Esophagus muscularis mucosa (tissue), 4 donors: ENCODE measurements around the gene OR6B1.

ENCODE experiments used
- CTCF ChIP-seq, 3 experiments: fragments of 200-600 bp in 2 of 3; fragments of 450-650 bp in 1 of 3; sonication (generic) in 2 of 3; IDR thresholded peaks; one replicate each; pipeline ENCODE4 v1.5.1; 2017 to 2019; ENCODE audit warnings: antibody characterized with exemption in 3 of 3, mild to moderate bottlenecking in 2 of 3, moderate library complexity in 1 of 3
- EP300 ChIP-seq: sonication (generic); formaldehyde crosslinking; IDR thresholded peaks from one replicate; pipeline ENCODE4 v1.6.1; 2017; ENCODE audit warnings: antibody characterized with exemption
- POLR2A ChIP-seq: fragments of 450-650 bp; IDR thresholded peaks from one replicate; pipeline ENCODE4 v1.6.1; 2017; ENCODE audit warnings: antibody characterized with exemption, moderate library complexity, mild to moderate bottlenecking, low read depth
- POLR2AphosphoS5 ChIP-seq, 2 donors: sonication (generic); formaldehyde crosslinking; IDR thresholded peaks; one replicate each; pipeline ENCODE4 v1.6.1; 2017; ENCODE audit warnings: antibody characterized with exemption in 2 of 2

GRCh38 chr7:144020340-144020739 lies 20.2 kb downstream of the OR6B1 start:
- no peak for TF ChIP-seq CTCF (IDR thresholded peaks at IDR 0.05)
- TF ChIP-seq POLR2AphosphoS5 (IDR thresholded peaks at IDR 0.05): no peak
- no peak for TF ChIP-seq POLR2A
- no peak for TF ChIP-seq EP300
